Left kidney (tissue), 2 donors: ENCODE results near the gene IFNLR1. TPM values are rescaled to one million over a fixed set of nuclear protein-coding genes. Genes with fewer than 3 reads are reported as not detected.

ENCODE experiments used
- DNase-seq: peaks from one replicate; pipeline ENCODE4 v3.0.0-alpha.2; 2013
- polyA plus RNA-seq: library from polyadenylated mRNA; unstranded; fragments of 120-200 nt; gene quantifications from one replicate; pipeline ENCODE4 v1.2.1, GENCODE V29; 2013; ENCODE audit not compliant: insufficient read length

The IFNLR1 gene
- polyA plus RNA-seq, 1 donor = 3.5 TPM

DNA sequence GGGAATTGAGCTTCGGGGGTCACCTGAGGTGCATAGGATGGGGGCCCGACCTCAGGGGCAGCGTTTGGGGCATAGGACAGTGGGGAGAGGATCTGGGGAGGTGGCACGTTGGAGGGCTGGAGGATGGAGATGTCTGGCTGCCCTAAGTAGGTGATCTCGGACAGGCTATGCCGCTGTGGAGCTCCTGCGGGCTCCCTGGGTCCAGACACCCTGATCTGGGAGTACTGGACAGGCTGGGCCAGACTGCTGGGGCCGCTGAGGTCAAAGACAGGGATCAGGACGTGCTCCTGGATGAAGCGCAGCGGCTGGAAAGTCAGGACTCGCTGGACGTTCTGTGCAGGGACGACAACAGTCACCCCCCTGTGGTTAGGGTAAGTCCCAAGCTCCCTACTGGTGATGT lies 65.7 kb downstream of the IFNLR1 start:
- no peak for DNase-seq

GRCh38 chr1:24120965-24121364 lies 66.1 kb downstream of the IFNLR1 start:
- no peak for DNase-seq

- no peak for DNase-seq
Measured at GRCh38 chr1:24119859-24120756, 67.0 kb downstream of the IFNLR1 start.

DNA sequence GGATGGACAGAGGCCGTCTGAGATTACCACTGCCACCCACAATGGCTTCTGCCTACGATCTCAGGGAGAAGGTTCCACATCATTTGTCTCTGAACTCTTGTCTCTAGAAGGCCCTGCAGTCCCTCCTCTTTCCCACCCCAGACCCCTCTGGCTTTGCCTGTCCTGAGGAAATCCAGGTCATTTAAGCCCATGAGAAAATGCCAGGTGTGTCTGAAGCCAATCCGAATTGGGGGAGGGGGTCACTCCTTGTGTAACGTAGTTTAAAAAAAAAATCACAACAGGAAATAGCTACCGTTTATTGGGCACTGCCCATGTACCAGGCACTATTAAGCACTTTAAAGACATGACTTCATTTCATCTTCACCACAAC lies 67.6 kb downstream of the IFNLR1 start:
- DNase-seq = no peak

DNA sequence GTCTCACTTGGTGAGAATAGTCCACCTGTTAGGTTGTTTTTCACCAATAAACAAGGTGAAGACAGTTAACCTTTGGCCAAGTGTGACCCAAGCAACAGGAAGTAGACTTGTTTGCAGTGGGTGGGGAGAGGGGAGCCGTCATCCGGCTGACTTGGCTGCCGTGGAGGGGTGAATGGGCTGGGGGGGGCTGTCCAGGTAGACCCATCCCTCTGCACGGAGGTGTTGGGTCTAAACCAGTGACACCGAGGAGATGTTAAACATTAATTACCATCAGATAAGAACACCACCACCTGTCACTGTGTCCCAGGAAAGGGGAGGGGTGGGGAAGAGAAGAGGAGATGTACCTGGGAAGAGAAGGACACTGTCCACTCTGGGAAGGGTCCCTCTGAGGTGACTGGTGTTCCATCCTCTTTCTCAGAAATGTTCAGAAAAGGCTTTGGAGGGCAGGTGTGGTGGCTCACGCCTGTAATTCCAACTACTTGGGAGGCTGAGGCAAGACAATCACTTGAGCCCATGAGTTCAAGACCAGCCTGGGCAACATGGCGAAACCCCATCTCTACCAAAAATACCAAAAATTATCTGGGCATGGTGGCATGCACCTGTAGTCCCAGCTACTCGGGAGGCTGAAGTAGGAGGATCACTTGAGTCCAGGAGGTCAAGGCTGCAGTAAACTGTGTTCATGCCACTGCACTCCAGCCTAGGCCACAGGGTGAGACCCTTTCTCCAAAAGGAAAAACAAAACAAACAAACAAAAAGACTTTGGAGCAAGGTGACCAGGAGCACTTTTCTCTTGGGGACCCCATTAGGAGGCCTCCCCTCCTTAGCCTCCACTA lies 68.5 kb downstream of the IFNLR1 start:
- DNase-seq = no peak

DNA sequence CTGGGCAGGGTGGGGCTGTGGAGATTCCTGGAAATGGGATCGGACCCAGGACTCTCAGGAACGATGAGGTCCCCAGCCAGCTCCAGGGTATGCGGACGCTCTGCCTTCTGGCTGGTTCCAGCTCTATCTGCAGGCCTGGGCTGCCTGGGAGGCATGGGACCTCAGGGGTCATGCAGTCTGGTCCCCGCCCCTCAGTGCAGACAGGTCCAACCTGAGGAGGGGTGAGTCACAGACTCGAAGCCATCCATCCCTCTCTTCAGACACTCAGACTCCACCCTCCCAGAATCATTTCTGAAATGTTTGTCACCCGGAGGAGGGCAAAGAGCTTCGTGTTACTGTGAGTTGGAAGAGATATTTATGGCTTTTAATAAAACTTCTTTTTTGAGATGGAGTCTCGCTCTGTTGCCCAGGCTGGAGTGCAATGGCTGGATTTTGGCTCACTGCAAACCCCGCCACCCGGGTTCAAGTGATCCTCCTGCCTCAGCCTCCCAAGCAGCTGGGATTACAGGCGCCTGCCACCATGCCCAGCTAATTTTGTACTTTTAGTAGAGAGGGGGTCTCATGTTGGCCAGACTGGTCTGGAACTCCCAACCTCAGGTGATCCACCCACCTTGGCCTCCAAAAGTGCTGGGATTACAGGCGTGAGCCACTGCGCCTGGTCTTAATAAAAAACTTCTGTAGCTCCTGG lies 69.2 kb downstream of the IFNLR1 start:
- no peak for DNase-seq

DNA sequence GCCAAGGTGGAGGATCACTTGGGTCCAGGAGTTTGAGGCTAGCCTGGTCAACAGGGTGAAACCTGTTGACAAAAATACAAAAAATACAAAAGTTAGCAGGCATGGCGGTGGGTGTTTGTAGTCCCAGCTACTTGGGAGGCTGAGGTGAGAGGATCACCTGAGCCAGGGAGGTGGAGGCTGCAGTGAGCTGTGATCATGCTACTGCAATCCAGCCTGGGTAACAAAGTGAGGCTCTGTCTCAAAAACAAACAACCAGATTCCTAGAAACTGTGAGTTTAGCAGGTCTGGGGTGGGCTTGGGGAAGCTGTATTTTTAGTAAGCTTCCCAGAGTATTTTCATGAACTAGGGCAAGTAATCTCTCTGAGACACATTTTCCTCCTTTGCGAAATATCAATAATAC lies 70.0 kb downstream of the IFNLR1 start:
- no peak for DNase-seq

DNA sequence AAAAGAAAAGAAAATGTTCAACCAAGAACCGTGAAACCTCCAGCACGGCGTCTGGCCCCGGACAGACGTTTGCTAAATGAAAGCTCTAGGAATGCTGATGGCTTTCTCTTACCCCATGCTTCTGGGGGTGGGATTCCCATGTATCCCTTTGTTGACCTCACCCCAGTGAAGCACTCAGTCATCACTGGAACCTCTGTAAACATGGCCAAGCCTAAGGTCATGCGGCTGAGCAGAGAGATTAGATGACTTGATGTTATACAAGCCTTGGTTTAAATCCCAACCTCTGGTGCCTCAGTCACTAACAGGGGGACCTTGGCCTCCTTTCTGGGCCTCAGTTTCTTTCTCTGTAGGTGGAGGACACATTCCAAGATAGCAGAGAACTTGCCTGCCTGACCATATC lies 72.3 kb downstream of the IFNLR1 start:
- no peak for DNase-seq

DNA sequence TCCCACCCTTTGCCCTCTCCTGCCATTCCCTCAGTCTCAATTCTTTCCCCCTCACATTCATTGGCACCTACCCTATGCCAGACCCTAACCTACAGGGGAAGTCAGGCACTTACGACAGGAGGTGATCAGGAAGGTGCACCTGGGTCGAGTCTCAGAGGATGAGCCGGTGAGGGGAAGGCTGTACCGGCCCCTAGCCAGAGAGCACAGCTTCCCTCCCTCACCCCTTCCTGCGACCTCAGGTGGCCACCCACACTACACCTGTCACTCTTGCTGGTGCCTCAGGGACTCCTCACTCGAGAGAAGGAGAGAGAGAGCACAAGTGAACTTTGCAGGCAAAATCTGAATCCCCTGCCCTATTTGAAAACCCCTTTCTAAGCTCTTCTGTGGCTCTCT lies 73.5 kb downstream of the IFNLR1 start:
- DNase-seq = no peak

DNA sequence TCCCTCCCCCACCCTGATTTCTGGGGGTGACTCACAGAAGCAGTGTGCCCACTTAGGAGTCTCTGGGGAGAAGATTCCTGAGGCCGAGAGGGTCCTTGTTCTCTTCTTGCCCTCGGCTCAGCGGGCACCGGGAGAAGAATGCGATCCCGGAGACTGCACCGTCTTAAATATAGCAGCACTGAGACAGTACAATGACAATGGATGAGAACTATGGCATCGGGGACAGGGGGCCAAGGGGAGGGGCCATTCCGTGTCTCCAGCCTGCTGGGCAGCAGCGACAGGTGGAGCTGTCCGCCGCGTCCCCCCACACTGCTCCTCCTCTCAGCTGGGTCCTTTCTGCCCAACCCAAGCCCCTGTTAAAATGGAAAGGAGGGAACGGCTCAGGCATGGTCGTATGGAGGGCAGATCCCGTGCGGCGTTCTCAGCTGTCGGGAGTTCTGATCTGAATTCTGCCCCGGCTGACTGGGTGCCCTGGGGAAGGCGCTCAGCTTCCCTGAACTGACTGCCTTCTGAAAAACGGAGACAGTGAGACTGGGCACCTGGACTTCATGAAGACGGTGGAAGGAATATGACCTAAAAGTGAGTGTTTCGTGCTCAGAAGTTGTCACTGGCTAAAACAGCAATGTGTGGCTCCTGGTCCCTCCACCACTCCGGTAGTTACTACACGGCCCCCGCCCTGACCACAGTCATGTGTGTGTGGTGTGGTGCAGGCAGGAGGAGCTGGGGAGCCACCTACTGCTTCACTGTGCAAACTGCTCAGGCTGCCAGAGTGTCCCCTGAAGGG lies 74.9 kb downstream of the IFNLR1 start, which contains the start of gene MYOM3:
Gene MYOM3 (minus strand): TSS at position 140 of the 784 bp plus-strand sequence. CDS start 3,499 bp downstream, outside the sequence.
- DNase-seq = peak; percentile 65

DNA sequence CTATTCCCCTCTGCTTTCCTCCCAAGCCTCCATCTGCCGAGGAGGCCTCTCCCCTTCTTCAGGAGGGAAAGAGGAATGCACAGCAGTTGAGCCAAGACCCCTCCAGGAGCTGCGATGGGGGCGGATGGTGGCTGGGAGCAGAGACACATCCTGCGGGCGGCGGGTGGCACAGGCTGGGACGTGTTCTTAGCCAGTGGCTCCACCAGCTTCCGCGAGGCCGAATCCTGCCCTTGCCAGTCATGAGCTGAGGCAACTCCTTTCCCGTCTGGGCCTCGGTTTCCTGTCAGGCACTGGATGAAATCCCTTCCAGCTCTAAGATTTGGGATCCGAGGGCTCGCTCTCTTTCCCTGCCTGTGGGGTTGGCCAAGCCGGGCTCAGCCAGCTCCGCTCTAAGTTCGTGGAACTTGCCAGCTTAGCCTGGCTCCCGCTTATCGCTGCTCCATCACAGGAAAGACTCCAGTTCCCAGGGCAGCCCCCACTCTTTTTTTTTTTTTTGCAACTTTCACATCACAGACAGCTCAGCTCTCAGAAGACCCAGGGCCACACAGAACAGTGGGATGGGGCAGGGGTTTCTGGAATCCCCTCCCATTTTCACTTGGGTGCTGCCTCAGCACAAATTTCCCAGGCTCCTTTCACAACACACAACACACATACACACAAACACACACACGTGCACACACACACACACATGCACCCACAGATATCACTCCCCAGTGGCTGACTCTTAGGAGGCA lies 75.7 kb downstream of the IFNLR1 start:
- no peak for DNase-seq

DNA sequence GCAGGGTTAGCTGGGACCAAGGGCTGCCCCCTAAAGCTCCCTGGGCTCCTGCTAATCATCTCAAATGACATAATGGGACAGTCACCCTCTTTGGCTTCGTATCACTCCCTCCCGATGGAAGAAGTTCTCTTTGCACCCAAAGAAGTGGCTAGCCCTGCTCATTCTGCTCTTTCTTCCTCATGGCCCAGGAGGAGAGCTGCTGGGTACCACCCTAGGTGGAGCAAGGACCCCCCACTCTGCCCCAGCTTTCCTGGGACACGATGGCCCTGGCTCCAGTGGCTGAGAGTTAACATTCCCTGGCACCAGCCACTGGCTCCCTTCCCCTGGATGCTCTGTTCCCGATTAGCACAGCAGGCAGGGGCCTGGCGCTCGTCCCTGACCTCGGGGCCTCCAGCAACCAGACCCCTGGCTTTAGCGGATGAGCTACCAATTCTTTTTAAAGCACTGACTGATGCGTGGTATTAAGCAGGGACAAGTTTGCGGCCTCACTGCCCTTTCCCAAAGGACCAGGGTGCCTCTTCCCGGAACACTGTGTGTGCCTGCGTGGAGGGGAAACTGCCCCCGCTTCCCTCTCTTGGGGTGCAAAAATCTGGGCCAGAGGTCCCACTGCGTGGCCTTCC lies 76.3 kb downstream of the IFNLR1 start:
- no peak for DNase-seq

GRCh38 chr1:24109686-24110475 lies 77.2 kb downstream of the IFNLR1 start:
- DNase-seq = no peak

GRCh38 chr1:24109166-24109483 lies 78.0 kb downstream of the IFNLR1 start:
- no peak for DNase-seq

GRCh38 chr1:24108334-24109165 lies 78.5 kb downstream of the IFNLR1 start:
- DNase-seq = no peak

GRCh38 chr1:24107462-24108138 lies 79.5 kb downstream of the IFNLR1 start:
- DNase-seq = no peak

DNA sequence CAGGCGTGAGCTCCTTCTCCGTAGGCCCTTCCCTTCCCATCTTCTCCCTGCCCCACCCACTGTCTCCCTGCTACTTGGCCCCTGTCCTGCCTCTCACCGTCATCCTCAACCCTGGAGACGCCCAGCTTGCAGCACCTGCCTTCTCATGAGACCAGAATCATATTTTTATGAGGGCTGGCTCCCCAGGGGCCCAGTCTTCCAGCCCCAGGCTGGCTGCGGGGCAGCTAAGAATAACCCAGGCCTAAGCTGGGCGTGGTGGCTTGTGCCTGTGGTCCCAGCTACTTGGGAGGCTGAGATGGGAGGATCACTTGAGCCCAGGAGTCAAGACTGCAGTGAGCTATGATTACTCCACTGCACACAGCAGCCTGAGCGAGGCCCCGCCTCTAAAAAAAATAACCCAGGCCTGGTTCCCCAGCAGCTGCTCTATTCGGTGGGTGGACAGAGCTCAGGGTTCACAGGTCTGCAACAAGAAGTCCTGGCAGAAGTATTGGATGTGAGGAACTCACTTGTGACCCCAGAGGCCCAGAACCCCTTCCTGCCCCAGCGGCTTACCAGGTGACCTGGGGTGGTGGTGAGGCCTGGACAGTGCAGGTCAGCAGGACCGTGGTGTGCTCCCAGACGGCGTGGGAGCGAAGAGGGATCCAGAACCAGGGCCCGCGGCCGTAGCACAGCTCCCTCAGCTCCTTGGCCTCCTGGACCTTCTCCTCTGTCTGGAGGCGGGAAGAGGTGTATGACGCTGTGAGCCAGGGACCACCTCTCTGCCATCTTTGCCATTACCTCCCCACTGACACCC lies 81.5 kb downstream of the IFNLR1 start:
- DNase-seq = no peak
